ENCODE results near the gene SPATS2.

DNA sequence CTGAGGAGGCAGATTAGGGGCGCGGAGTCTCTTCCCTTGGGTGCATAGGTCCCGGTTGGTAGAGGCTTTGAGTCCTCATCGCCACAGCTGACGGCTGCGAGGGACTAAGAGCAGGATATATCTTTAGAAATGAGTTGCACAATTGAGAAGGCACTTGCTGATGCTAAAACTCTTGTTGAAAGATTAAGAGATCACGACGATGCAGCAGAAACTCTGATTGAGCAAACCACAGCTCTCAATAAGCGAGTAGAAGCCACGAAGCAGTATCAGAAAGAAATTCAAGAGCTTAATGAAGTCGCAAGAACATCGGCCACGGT lies 22.1 kb downstream of the SPATS2 start:
- no peak for TF ChIP-seq POLR2A (IDR thresholded peaks at IDR 0.05)
- TF ChIP-seq, protein P1, sequence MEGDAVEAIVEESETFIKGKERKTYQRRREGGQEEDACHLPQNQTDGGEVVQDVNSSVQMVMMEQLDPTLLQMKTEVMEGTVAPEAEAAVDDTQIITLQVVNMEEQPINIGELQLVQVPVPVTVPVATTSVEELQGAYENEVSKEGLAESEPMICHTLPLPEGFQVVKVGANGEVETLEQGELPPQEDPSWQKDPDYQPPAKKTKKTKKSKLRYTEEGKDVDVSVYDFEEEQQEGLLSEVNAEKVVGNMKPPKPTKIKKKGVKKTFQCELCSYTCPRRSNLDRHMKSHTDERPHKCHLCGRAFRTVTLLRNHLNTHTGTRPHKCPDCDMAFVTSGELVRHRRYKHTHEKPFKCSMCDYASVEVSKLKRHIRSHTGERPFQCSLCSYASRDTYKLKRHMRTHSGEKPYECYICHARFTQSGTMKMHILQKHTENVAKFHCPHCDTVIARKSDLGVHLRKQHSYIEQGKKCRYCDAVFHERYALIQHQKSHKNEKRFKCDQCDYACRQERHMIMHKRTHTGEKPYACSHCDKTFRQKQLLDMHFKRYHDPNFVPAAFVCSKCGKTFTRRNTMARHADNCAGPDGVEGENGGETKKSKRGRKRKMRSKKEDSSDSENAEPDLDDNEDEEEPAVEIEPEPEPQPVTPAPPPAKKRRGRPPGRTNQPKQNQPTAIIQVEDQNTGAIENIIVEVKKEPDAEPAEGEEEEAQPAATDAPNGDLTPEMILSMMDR (IDR thresholded peaks at IDR 0.05) = no peak
- no peak for TF ChIP-seq POLR2AphosphoS5 (IDR thresholded peaks at IDR 0.05)

All from sigmoid colon (tissue), 4 donors.